Heart left ventricle (tissue), 13 donors: ENCODE measurements around the gene RNF183.

Experiments used
- POLR2A ChIP-seq, 2 donors: fragments of 450-650 bp; IDR thresholded peaks; one replicate each; pipeline ENCODE4 v1.6.1; 2017; ENCODE audit warnings: antibody characterized with exemption in 2 of 2, mild to moderate bottlenecking in 2 of 2, moderate library complexity in 2 of 2
- TF ChIP-seq, protein P1 (sequence below), 12 donors: fragments of 200-600 bp; sonication (generic) in 4 of 12; IDR thresholded peaks; one replicate each; pipeline versions ENCODE4 v1.5.0 to v1.8.0; 2018 to 2022; ENCODE audit warnings: antibody characterized with exemption in 12 of 12, mild to moderate bottlenecking in 5 of 12
- donor health status: ischemic (EF 13 %, LVEDD 7.1; RV severe dilation, severe dysfunction).
- donor health status: DM: no; HTN: yes; CAD: no.
- donor health status: DM: no; HTN: no; CAD: no.
- donor health status: ischemic (EF 25% LVEDD 6.9; RV normal size, moderate dysfunction).
- donor health status: ischemic (EF 25% LVEDD 5.7; RV mildly dilated, moderate dysfunction).
- donor health status: ischemic (EF 35%, LVEDD 5.7; RV mildly dilated, moderate dysfunction).
- donor health status: nonischemic (EF 11% LVEDD 7.7; RV severe dilation, severe dysfunction).
- donor health status: DM: yes; HTN: yes; CAD: no.
- donor health status: PGD.
- donor health status: ischemic (EF 29% LVEDD 5.4; RV normal size, mild dysfunction).
- donor health status: nonischemic (EF 23%, LVEDD 6.1; RV moderate dilation, normal function).

DNA sequence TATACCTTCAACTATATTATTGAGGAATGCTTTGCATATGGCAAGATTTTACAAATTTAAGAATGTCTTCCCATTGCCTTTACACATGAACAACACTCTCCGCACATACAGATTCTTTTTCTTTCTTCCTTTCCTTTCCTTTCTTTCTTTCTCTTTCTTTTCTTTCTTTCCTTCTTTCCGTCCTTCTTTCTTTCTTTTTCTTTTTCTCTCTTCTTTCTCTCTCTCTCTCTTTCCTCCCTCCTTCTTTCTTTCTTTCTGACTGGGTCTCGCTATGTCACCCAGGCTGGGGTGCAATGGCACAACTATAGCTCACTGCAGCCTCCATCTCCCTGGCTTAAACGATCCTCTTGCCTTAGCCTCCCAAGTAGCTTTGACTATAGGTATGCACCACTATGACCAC, 23.1 kb upstream of the RNF183 start:
- no peak for TF ChIP-seq POLR2A (IDR thresholded peaks at IDR 0.05)
- TF ChIP-seq, protein P1, sequence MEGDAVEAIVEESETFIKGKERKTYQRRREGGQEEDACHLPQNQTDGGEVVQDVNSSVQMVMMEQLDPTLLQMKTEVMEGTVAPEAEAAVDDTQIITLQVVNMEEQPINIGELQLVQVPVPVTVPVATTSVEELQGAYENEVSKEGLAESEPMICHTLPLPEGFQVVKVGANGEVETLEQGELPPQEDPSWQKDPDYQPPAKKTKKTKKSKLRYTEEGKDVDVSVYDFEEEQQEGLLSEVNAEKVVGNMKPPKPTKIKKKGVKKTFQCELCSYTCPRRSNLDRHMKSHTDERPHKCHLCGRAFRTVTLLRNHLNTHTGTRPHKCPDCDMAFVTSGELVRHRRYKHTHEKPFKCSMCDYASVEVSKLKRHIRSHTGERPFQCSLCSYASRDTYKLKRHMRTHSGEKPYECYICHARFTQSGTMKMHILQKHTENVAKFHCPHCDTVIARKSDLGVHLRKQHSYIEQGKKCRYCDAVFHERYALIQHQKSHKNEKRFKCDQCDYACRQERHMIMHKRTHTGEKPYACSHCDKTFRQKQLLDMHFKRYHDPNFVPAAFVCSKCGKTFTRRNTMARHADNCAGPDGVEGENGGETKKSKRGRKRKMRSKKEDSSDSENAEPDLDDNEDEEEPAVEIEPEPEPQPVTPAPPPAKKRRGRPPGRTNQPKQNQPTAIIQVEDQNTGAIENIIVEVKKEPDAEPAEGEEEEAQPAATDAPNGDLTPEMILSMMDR (IDR thresholded peaks at IDR 0.05): no peak
